HG03097 (cell line): ENCODE data around the gene SLC25A38.
A peak's percentile ranks its signal among the peaks of the same experiment; 100 is the strongest.

Source experiments
- ATAC-seq: cut with Tn5 transposase; IDR thresholded peaks from one replicate; pipeline ENCODE4 v1.9.1; 2021; ENCODE audit not compliant: unreplicated experiment, low FRiP score

SLC25A38 gene

DNA sequence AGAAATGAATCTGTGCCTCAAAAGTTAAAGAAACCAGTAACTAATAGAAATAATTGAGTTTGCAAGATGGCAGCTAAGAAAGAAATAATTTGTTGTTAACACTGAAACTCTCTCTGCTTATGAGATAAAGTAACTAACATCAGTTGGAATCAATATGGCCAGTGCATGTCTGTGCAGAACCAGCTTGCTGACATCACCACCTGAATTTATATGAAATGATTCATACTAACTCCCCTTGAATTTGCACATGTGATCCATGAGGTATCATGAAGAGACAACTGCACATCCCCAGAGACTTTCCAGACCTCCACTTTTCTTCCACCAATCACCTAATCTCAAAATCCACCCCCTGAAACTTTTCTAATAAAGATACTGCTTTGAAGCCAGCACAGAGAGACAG is 10.3 kb upstream of the SLC25A38 start:
- ATAC-seq: no peak

DNA sequence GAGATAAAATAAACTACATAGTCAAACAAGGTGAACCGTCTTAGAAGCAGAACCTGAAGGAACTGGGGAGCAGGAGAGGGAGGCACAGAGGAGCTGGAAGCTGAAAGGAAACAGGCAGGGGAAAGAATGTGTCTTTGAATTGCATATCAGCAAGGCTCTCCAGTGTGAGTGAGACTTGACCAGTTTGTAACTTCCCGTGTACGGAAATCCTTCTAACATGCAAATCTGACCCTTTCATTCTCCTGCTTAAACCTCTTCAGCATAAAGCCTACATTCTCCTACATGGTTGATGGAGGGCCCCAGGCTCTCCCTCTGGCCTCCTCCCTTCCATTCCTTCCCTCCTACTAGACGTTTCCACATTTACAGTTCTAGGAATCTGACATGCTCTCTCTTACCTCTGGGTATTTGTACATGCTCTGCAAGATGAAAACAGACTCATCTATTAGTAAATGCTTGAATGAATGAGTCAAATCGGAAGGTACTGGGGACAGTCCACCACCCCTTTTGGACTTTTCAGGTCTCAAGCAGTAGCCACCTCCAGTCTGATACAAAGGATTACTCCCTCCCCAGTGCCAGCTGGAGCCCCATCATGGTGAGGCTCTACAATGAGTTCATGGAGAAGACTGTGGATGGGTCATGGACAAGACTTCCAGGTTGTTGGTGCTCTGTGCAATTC is 6.1 kb upstream of the SLC25A38 start:
- ATAC-seq: no peak

DNA sequence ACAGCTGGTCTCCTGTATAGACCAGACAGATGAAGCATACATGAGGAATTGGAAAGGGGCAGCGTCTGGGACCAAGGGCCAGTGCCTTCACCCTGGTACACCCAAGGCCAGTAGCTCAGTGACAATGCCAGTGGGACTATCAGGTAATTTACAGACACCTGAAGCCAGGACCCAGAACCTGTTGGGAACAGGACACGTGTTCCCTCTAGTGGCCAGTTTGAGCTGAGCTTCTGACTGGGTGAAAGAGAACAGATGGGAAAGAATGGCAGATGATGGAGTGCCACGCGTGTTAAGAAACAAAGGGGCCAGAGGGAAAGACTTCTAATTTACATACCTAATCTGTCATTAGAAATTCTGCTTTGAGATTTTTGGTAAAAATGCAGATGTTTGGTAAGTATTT is 5.1 kb upstream of the SLC25A38 start:
- peak; percentile 67 for ATAC-seq

DNA sequence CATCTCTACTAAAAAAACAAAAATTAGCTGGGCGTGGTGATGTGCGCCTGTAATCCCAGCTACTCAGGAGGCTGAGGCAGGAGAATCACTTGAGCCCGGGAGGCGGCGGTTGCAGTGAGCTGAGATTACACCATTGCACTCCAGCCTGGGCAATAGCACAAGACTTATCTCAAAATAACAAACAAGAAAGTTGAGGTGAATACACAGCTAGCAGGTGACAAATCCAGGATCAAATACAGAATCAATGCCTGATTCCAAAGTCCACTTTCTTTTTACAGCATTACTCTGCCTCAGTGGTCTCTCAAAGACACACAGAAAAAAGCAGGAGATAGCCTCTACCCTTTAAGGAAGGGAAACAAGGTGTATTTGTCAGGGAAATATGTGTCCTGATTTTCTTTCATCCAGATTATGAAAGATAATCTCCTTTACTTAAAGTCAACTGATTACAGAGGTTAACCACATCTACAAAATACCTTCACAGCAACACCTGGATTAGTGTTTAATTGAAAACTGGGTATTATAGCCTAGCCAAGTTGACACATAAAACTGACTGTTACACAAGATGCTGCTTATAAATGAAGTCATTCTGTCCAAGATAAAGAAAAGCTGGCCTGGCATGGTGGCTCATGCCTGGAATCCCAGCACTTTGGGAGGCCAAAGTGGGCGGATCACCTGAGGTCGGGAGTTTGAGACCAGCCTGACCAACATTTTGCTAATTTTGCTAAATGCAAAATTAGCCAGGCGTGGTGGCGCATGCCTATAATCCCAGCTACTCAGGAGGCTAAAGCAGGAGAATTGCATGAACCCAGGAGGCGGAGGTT is 4.0 kb upstream of the SLC25A38 start:
- ATAC-seq: no peak

DNA sequence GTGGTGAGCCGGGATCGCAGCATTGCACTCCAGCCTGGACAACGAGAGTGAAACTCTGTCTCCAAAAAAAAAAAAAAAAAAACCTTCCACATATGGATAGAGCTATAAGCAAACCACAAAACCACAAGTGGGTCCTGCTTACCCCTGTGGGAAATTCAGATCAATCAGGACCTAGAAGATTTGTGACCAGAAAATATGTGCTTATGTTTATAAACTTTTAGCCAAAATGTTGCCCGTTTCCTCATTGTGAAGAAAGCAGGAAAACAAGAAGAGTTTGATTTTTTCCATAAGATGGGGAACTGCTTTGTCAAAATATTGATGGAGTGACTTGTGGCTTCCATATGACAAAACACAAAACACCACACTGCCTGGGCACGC is 3.4 kb upstream of the SLC25A38 start:
- ATAC-seq: no peak

DNA sequence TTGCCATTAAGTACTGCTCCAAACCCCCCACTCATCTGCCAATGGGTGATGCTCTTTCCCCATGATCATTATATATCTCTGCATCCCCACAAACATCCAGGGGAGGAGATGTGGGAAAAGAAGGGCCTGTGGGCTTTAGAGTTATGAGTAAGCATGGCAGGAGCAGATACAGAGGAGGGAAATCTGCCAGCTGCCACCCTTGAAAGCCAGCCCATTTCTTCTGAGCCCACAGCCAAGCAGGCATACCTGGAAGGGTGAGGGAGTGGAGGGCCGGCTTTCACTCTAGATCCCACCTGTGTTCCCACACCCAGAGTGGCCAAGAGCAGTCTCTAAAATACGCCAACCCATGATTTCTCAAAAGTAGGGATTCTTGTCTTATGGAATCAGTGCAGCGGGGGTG is 1.7 kb upstream of the SLC25A38 start:
- no peak for ATAC-seq

DNA sequence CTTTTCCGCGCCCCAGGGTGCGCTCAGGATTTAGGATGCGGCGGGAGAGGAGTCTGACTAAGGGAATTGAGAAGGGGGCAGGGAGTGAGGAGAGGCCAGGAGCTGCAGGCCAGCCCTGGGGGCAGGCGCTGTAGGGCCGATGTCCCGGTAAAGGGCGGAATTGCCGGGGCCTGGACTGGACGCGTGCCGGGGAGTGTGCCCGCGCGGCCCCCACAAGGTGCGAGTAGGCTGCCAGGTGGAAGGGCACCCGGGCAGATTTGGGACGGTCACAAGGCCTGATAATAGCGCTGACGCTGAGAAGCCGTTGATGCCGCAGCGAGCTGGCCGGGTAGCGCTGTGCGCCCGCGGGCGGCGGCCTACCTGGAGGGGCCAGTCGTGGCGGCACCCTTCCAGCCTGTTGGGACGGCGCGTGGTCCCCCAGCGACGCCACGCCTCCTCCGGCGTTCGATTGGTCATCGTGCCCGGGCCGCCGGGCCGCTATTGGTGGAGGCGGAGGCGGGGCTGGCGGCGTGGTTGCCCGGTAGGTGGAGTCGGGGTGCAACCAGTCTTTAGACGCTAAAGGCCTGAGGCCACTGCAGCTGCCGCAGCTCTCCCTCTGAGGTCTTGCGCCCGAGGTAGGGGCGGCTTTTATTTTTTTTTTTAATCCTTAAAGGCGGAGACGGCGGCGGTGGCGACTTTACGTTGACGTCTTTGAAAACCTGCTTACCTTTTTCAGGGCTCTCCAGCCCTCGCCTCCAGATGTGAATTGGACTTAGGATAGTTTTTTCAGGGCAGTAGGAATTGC is 903 bp downstream of the SLC25A38 start:
- peak; percentile 78 for ATAC-seq

DNA sequence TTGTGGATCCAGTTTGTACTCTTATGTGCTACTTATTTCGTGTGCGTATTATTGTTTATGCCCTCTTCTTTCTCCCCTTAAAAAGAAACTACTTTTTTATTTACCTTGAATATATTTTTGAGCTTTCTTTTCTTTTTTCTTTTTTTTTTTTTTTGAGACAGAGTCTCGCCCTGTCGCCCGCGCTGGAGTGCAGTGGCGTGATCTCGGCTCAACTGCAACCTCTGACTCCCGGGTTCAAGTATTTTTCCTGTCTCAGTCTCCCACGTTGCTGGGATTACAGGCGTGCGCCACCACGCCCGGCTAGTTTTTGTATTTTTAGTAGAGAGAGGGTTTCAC is 1.5 kb downstream of the SLC25A38 start:
- ATAC-seq: no peak

DNA sequence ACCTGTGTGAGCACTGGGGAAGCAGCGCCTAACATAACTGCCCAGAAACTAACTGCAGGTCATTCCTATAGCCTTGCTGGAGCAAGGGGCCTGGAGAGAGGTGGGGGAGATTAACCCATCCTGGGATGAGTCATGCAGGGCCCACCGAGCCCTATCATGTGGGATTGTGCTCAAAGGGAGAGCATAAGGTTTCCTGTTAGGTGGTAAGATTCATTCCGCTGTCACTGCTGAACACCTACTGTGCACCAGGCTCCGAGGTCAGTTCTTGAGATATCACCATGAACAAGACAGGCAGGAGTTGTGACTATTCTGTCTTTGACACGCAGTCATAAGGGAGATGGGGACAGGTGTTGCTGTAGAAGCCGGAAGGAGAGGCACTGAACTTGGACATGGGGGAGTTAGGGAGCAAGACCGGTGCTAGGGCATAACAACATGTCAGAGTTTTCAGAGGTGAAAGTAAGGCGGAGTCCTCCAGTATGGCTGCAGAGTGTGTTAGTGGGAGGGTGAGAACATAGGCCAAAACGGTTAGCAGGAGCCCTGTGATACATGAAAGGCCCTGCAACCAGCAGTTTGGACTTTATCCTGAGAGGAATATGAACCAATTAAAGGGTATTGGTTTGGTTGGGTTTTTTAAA is 2.4 kb downstream of the SLC25A38 start:
- no peak for ATAC-seq

DNA sequence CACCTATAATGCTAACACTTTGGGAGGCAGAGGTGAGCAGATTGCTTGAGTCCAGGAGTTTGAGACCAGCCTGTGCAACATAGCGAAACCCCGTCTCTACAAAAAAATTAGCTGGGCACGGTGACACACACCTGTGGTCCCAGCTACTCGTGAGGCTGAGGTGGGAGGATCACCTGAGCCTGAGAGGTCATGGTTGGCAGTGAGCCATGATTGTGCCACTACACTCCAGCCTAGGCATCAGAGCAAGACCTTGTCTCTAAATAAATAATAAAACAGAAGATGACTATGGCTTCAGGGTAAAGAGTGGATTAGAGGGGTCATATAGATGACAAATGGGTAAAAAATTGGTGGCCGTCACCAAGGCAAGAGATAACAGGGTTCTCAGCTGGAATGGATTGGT is 3.1 kb downstream of the SLC25A38 start:
- ATAC-seq: no peak

DNA sequence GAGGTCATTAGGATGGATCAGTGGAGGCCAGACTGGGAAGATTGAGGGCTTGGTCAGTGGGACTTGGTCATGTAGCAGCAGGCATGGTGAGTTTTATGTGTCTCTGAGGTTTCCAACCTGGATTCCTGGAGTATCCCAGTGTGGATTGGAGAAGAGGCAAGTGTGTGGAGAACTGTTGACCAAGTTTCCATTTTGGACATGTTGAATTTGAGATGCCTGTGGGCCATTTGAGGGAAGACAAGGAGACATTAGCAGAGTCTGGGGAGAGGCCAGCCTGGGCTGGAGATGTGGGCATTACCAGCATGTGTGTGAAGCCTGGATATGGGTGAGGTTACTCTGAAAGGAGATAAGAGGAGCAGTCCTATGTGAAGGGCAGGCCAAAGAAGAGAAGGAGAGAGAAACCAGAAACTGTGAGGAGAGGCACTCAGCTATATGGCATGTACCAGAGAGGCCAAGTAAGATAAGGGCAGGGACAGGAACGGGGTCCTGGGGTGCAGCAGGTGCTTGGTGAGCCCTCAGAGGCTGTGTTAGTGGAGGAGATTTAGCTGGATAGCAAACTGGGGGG is 4.3 kb downstream of the SLC25A38 start:
- ATAC-seq: no peak

DNA sequence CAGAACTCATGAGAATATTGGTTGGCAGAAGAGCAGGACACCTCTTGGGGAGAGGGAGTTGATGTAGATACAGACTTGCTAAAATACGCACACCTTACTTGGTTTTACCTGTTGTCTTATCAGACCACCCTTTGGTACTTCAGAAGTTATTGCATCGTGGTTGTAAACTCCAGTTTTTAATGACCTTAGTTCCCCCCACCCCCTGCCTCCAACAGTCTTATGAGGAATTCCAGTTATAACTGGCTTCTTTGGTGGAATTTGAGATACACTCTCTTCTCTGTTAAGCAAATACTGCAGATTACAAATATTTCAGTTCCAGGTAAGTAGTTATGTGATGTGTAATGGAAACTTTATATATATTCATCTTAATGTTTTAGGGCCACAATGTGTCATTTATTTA is 5.0 kb downstream of the SLC25A38 start:
- ATAC-seq: no peak

DNA sequence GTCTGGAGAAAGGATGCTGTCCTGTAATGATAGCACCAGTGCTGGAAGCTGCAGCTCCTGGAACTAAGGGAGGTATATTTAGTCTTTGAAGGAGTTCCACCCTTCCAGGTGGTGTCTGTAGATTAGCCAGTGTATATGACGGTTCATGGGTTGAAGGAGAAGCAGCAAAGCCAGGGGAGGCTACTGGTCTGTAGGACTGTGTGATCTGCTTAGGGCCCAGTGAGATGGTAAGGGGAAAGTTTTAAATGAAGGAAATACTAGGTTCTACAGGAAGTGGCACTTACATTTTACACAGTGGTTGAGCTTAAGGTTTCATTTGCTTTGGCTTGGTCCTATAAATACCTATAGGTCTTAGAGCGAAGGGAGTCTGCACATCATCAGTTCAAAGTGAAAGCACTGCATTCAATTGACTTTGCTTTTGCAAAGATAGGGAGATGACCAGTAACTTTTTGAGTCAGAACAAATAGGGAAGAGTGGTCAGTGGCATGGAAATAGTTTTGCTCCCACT is 5.6 kb downstream of the SLC25A38 start:
- peak; percentile 66 for ATAC-seq

DNA sequence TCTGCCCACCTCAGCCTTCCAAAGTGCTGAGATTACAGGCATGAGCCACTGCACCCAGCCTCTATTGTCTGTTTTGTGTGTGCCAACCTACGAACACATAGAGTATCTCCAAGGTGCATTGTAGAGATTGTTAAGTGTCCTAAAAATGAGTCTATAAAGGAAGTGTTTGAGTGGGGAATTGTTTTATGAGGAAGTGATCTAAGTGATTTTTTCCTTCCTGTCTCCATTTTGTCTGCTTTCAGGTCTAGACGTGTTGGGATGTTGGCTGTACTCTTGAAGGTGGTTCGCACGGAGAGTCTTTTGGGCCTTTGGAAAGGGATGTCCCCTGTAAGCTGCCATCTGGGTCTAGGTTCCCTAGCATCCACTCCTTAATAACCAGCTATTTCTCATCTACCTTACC is 7.0 kb downstream of the SLC25A38 start:
- ATAC-seq: no peak

DNA sequence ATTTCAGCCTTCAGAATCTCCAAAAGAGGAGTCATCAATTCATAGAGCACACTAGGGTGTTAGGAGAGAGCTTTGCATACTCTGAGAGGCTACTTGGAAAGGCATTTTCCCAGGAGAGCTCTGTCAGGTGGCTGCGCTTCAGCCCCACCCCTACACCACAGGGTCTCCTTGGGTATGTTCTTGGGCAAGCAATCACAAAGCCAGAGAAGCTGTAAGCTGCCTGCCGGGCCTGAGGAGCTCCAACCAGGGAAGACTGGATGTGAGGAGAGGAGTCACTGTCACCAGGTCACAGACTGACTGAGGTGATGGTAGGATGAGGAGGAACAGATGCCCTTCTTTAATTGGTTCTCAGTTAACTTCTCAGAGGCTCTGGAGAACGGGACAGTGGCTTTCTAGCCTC is 13.5 kb downstream of the SLC25A38 start:
- ATAC-seq: no peak

DNA sequence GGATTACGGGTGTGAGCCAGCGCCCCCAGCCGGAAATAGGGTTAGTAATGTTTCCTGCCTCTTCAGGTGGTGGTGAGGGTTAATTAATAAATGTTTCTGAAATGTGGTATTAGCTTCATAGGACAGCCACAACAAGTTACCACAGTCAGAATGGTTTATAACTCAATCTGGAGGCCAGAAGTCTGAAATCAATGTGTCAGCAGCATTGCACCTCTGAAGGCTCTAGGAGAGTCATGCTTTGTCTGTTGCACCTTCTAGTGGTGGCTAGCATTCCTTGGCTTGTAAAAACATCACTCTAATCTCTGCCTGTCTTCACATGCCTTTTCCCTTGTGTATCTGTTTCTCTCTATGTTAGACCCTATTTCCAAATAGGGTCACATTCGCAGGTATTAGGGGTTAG is 15.5 kb downstream of the SLC25A38 start:
- no peak for ATAC-seq

DNA sequence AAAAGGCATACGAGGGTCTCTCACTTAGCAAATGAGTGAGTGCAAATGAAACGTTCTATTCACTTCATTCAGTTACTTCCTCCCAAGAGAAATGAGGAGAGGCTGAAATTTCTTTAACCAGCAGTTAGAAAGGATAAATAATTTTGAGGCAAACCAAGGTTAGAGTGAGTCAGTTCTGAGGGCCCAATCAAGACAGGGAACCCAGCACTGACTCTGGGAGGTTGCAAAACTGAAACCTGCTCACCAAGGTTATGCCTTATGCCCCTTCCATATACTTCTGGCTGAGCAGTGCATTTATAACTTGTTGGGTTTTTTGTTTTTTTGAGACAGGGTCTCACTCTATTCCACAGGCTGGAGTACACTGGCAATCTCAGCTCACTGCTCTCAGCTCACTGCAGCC is 18.8 kb downstream of the SLC25A38 start:
- ATAC-seq: no peak

DNA sequence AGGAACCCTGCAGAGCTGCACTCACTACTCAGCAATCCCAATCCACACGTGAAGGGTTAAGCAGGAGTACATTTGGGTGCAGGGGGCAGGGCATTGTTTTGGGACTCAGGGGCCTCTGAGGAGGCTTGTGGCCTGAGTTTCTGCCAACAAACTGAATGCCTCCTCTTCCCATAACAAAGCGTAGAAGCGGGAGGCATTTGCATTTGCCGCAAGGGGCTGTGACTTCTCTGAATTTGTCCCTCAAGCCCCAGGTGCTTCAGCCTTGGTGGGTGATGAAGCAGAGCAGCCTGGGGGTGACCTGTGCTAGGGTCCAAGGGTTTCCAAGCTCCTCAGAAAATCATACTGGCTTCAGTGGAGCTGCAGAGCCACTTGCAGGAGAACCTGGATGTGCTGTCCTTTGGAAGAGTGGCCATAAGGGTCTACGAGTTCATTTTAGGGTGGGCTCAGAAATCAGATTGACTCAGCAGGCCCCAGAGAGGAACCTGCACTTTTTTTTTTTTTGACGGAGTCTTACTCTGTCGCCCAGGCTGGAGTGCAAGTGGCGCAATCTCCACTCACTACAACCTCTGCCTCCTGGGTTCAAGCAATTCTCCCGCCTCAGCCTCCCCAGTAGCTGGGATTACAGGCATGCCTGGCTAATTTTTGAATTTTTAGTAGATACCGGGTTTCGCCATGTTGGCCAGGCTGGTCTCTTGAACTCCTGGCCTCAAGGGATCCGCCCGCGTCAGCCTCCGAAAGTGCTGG is 21.9 kb downstream of the SLC25A38 start:
- no peak for ATAC-seq

DNA sequence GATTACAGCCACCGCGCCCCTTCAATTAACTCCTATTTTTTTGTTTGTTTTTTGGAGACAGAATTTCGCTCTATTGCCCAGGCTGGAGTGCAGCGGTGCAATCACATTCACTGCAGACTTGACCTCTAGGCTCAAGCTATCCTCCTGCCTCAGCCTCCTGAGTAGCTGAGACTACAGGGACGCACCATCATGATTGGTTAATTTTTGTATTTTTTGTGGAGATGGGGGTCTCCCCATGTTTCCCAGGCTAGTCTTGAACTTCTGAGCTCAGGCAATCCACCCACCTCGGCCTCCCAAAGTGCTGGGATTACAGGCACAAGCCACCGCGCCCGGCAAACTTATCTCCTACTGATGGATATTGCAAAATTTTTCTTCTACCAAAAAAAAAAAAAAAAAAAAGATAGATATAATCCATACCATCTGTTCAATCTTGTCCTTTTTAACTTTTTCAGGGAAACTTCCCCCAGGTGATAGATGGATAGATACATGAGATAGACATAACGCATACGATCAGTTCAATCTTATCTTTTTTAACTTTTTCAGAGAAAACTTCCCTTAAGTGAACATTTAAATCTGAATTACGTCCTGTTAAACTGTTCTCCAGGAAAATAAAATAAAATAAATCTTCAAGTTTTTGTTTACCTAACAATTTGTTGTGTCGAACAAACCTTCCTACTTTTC is 22.7 kb downstream of the SLC25A38 start:
- no peak for ATAC-seq
